ENCODE results near the gene PEX11G.

PEX11G gene

GRCh38 chr19:7428651-7429113 lies 60.2 kb downstream of the PEX11G start:
- no peak for DNase-seq

- no peak for DNase-seq
These were observed 60.9 kb downstream of the PEX11G start for GRCh38 chr19:7427944-7428343.

- no peak for DNase-seq
These were observed 61.8 kb downstream of the PEX11G start for GRCh38 chr19:7426986-7427385.
